SK-N-SH (cell line): ENCODE data around the gene UBR3. TPM values are rescaled to one million over a fixed set of nuclear protein-coding genes. Genes with fewer than 3 reads are reported as not detected.

Experiments
- CTCF ChIA-PET: fragments of 300-600, 350-600 bp; formaldehyde crosslinking; extraction: SDS; loops from one replicate; lab custom pipeline; 2021; lab: Yijun Ruan, JAX
- POLR2A ChIA-PET: fragments of 350-600 bp; sonication (Branson Sonifier 250); formaldehyde crosslinking; extraction: SDS; loops from one replicate; lab custom pipeline; 2020; ENCODE audit warnings: antibody characterized with exemption, inconsistent platforms; lab: Yijun Ruan, JAX
- DNase-seq: peaks from one replicate; pipeline ENCODE4 v3.0.0; 2012
- H2AFZ ChIP-seq: fragments of 200-600 bp; sonication (generic); 2 replicates; pipeline ENCODE4 v1.8.1; 2016; ENCODE audit warnings: antibody characterized with exemption, mild to moderate bottlenecking, low read depth
- H3F3A ChIP-seq: fragments of 200-600 bp; sonication (generic); replicated peaks from 2 replicates; pipeline ENCODE3; 2016; ENCODE audit warnings: antibody characterized with exemption, mild to moderate bottlenecking; ENCODE audit not compliant: insufficient read depth
- H3K27ac ChIP-seq, 2 experiments: fragments of 200-500 bp in 1 of 2; fragments of 200-600 bp in 1 of 2; sonication (Bioruptor generic) in 1 of 2; sonication (generic), shearing (Covaris generic) in 1 of 2; 2 replicates each; pipeline versions ENCODE4 v1.5.1 to v1.6.1; 2014 to 2016; ENCODE audit warnings: low read depth in 2 of 2, inconsistent platforms in 1 of 2, low read length in 1 of 2, mild to moderate bottlenecking in 1 of 2, mixed read lengths in 1 of 2
- H3K27me3 ChIP-seq: fragments of 200-600 bp; sonication (generic), shearing (Covaris generic); 2 replicates; pipeline ENCODE4 v1.6.1; 2016; ENCODE audit warnings: mixed run types; ENCODE audit not compliant: insufficient read depth
- H3K36me3 ChIP-seq, 2 experiments: fragments of 200-500 bp in 1 of 2; fragments of 200-600 bp in 1 of 2; sonication (Bioruptor generic) in 1 of 2; sonication (generic) in 1 of 2; replicated peaks in 1 of 2; 2 replicates each; pipeline versions ENCODE3 to v1.5.1; 2014 to 2016; ENCODE audit warnings: low read length in 1 of 2, mild to moderate bottlenecking in 1 of 2; ENCODE audit not compliant: insufficient read depth in 2 of 2, control insufficient read depth in 1 of 2
- H3K4me1 ChIP-seq, 2 experiments: fragments of 200-500 bp in 1 of 2; fragments of 200-600 bp in 1 of 2; sonication (Bioruptor generic) in 1 of 2; sonication (generic), shearing (Covaris generic) in 1 of 2; 2 replicates each; pipeline versions ENCODE4 v1.5.1 to v1.6.1; 2014 to 2016; ENCODE audit warnings: low read depth in 1 of 2, low read length in 1 of 2, mixed run types in 1 of 2; ENCODE audit not compliant: insufficient read depth in 2 of 2, control insufficient read depth in 1 of 2
- H3K4me2 ChIP-seq: fragments of 200-600 bp; sonication (generic), shearing (Covaris generic); 2 replicates; pipeline ENCODE4 v1.6.1; 2017; ENCODE audit warnings: mixed run types
- H3K4me3 ChIP-seq, 2 experiments: fragments of 200-500 bp in 1 of 2; fragments of 200-600 bp in 1 of 2; sonication (Bioruptor generic) in 1 of 2; sonication (generic), shearing (Covaris generic) in 1 of 2; 2 replicates each; pipeline versions ENCODE4 v1.5.1 to v1.8.1; 2014 to 2016; ENCODE audit warnings: low read depth in 2 of 2, inconsistent platforms in 1 of 2, low read length in 1 of 2, mild to moderate bottlenecking in 1 of 2, mixed read lengths in 1 of 2, moderate library complexity in 1 of 2
- H3K79me2 ChIP-seq: fragments of 200-600 bp; sonication (generic); 2 replicates; pipeline ENCODE4 v1.8.1; 2017; ENCODE audit warnings: mild to moderate bottlenecking; ENCODE audit not compliant: insufficient read depth
- H3K9ac ChIP-seq: fragments of 200-600 bp; sonication (generic); 2 replicates; pipeline ENCODE4 v1.6.1; 2017; ENCODE audit warnings: mixed run types
- H3K9me2 ChIP-seq: fragments of 200-600 bp; sonication (generic); 2 replicates; pipeline ENCODE4 v1.6.1; 2017; ENCODE audit warnings: mixed run types
- H3K9me3 ChIP-seq: fragments of 200-600 bp; sonication (generic); 2 replicates; pipeline ENCODE4 v1.6.1; 2017; ENCODE audit warnings: mixed run types, mild to moderate bottlenecking, moderate library complexity
- H4K20me1 ChIP-seq: fragments of 200-600 bp; sonication (generic); 2 replicates; pipeline ENCODE4 v1.6.1; 2017; ENCODE audit warnings: mild to moderate bottlenecking, mixed run types; ENCODE audit not compliant: insufficient read depth
- CTCF ChIP-seq: fragments of 200-600 bp; sonication (generic); IDR thresholded peaks from 2 replicates; pipeline ENCODE4 v1.6.1; 2017; ENCODE audit warnings: antibody characterized with exemption, mild to moderate bottlenecking, moderate library complexity
- NRF1 ChIP-seq: IDR thresholded peaks from 2 replicates; pipeline ENCODE4 v1.6.1; 2012; ENCODE audit warnings: low read depth, mild to moderate bottlenecking, low read length
- POLR2AphosphoS5 ChIP-seq: IDR thresholded peaks from 2 replicates; pipeline ENCODE4 v1.6.1; 2012; ENCODE audit warnings: low read depth, low read length
- RAD21 ChIP-seq: IDR thresholded peaks from 2 replicates; pipeline ENCODE4 v1.6.1; 2012; ENCODE audit warnings: mild to moderate bottlenecking, low read length
- RCOR1 ChIP-seq: fragments of 150-350 bp; IDR thresholded peaks from 2 replicates; pipeline ENCODE4 v1.6.1; 2017; ENCODE audit warnings: antibody characterized with exemption, low read length
- REST ChIP-seq: IDR thresholded peaks from 2 replicates; pipeline ENCODE4 v1.6.1; 2012; ENCODE audit warnings: mild to moderate bottlenecking, low read depth, low read length, moderate library complexity
- SMC3 ChIP-seq: IDR thresholded peaks from 2 replicates; pipeline ENCODE4 v1.6.1; 2012; ENCODE audit warnings: low read depth, low read length, improper control_type of control experiment
- USF1 ChIP-seq: IDR thresholded peaks from 2 replicates; pipeline ENCODE4 v1.4.0; 2012; ENCODE audit warnings: low read depth, borderline replicate concordance
- USF2 ChIP-seq: fragments of 150-350 bp; IDR thresholded peaks from 2 replicates; pipeline ENCODE4 v1.6.1; 2017; ENCODE audit warnings: antibody characterized with exemption, low read length, low read depth, borderline replicate concordance
- ZBTB33 ChIP-seq: IDR thresholded peaks from 2 replicates; pipeline ENCODE4 v1.4.0; 2012; ENCODE audit warnings: low read depth, borderline replicate concordance
- WGBS: methylation state at CpG from one replicate; pipeline ENCODE4 v1.1.6; 2017; ENCODE audit warnings: low lambda C conversion rate; 5-methylcytosine and 5-hydroxymethylcytosine counted together
- polyA plus RNA-seq, 3 experiments: library from polyadenylated mRNA; depleted of rRNA; stranded (reverse); fragments of >200 nt; gene quantifications; 2 replicates each; pipeline ENCODE4 v1.2.3, GENCODE V29; 2012

Gene UBR3
- polyA plus RNA-seq, 1 of the 3 experiments (the other 2 are of a cell fraction): 5.2 TPM

- ChIA-PET POLR2A (no interaction called here), CTCF (interaction anchor here (0.7 to 2.4 kb wide), 5 partner anchors 16 to 498 kb away, joined by 3 to 12 read pairs (median 3); partner anchors contain the start of gene METTL5)
- Histone ChIP-seq H3K4me1 (peaks cover 0 to 6% of the 10 kb centered on the region in 2 experiments; a peak in 2 of 4 replicates), H3K9ac (no peak overlapping the region), H3K9me3 (no peaks in the 10 kb centered on the region), H3K27ac (no peak overlapping the region), H4K20me1 (no peaks in the 10 kb centered on the region), H3K9me2 (no peaks in the 10 kb centered on the region), H3K4me2 (no peak overlapping the region), H3K36me3 (peaks cover 3 to 44% of the 10 kb centered on the region in 2 experiments), H2AFZ (no peak overlapping the region), H3K79me2 (no peaks in the 10 kb centered on the region), H3F3A (peaks cover 3% of the 10 kb centered on the region), H3K4me3 (no peak overlapping the region), H3K27me3 (no peaks in the 10 kb centered on the region)
- no peak for DNase-seq
- TF ChIP-seq REST: no peak
- no peak for TF ChIP-seq POLR2AphosphoS5
- TF ChIP-seq SMC3: no peak
- TF ChIP-seq RCOR1: no peak
- TF ChIP-seq CTCF: no peak
- TF ChIP-seq NRF1: no peak
- no peak for TF ChIP-seq RAD21
- TF ChIP-seq USF2: no peak
- no peak for TF ChIP-seq ZBTB33
- TF ChIP-seq USF1: no peak
- 71% methylated on average over 1 of the region's 1 CpG for WGBS
Measured at GRCh38 chr2:169911119-169911518, 83.9 kb downstream of the UBR3 start.
